Measurements from ENCODE around the gene TSTD2. TPM values are rescaled to one million over a fixed set of nuclear protein-coding genes. Genes with fewer than 3 reads are reported as not detected.

The TSTD2 gene
- polyA plus RNA-seq (2012; ENCODE audit: insufficient read depth, insufficient read length) = 18.0 TPM

- peak; percentile 97 for DNase-seq (ENCODE audit: low read depth, low spot score)
- peak within 1 kb of the TSS; percentile 97 for H3K4me3 ChIP-seq (ENCODE audit: low read length)
Observed at GRCh38 chr9:97632985-97633858, at the start of gene TSTD2, which contains the start of gene NCBP1. TSTD2 (minus strand) TSS chr9:97633368; CDS start chr9:97627562, 5,806 bp downstream. NCBP1 (plus strand) TSS chr9:97633821; CDS start chr9:97633882, 61 bp downstream.

DNA sequence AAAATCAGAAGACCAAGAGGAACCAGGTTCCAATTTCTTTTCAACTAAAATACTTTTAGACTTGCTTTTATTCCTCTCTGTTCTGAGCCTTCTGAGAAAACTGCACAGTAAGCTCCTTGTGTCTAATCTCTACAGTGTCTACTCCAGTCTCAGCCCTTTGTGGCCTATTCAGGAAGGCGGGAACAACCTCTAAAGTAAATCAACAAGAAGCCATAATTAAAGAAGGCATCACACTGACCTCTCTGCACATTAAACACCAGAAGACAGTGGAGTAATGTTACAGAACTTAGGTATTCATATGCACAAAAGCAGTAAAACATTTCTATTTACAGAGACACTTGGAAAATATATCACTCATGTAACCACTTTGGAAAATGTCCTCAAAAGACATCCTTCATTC is 49.1 kb upstream of the TSTD2 start:
- DNase-seq (ENCODE audit: low read depth, low spot score) = no peak
- no peak overlapping the region for H3K4me3 ChIP-seq (ENCODE audit: low read length)

DNA sequence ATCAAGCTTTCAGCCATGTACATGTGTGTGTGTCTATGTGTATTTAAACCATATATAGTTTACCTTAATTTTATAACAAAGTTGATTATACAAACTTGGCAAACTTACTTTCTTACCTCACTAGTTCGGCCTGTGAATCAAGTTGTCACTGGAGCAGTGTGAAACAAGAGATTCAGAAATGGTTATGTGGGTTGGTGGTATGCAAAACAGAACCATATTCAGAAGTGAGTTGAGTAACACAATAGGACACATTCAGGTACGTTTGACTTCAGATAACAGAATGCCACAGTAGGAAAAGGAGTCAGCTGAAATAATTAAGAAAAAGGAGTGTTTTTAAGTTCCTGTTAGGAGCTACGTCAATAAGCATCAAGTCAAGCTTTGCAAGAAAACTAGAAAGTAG is 42.5 kb upstream of the TSTD2 start:
- no peak overlapping the region for H3K4me3 ChIP-seq (ENCODE audit: low read length)
- no peak for DNase-seq (ENCODE audit: low read depth, low spot score)

GRCh38 chr9:97673922-97674321 is 40.8 kb upstream of the TSTD2 start:
- no peak overlapping the region for H3K4me3 ChIP-seq (ENCODE audit: low read length)
- DNase-seq (ENCODE audit: low read depth, low spot score) = no peak

DNA sequence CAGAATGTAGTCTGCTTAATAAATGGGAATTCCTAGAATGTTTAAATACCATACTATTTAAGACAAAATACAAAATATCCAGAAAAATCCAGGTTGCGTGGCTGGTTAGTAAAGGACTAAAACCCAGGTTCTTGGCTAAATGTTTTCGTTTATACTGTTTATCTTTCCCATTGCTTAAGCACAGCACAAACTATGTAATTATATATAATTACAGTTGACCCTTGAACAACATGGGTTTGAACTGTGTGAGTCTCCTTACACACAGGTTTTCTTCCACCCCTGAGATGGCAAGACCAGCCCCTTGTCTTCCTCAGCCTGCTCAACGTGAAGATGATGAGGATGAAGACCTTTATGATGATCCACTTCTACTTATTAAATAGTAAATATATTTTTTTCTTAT is 39.2 kb upstream of the TSTD2 start:
- H3K4me3 ChIP-seq (ENCODE audit: low read length) = no peak overlapping the region
- DNase-seq (ENCODE audit: low read depth, low spot score) = no peak

GRCh38 chr9:97670586-97670985 is 37.4 kb upstream of the TSTD2 start:
- no peak overlapping the region for H3K4me3 ChIP-seq (ENCODE audit: low read length)
- DNase-seq (ENCODE audit: low read depth, low spot score) = no peak

GRCh38 chr9:97668485-97668884 is 35.3 kb upstream of the TSTD2 start:
- no peak overlapping the region for H3K4me3 ChIP-seq (ENCODE audit: low read length)
- no peak for DNase-seq (ENCODE audit: low read depth, low spot score)

GRCh38 chr9:97666907-97667686 is 33.9 kb upstream of the TSTD2 start:
- DNase-seq (ENCODE audit: low read depth, low spot score) = no peak
- no peak overlapping the region for H3K4me3 ChIP-seq (ENCODE audit: low read length)

GRCh38 chr9:97665742-97666141 is 32.6 kb upstream of the TSTD2 start:
- DNase-seq (ENCODE audit: low read depth, low spot score) = no peak
- H3K4me3 ChIP-seq (ENCODE audit: low read length) = no peak overlapping the region

DNA sequence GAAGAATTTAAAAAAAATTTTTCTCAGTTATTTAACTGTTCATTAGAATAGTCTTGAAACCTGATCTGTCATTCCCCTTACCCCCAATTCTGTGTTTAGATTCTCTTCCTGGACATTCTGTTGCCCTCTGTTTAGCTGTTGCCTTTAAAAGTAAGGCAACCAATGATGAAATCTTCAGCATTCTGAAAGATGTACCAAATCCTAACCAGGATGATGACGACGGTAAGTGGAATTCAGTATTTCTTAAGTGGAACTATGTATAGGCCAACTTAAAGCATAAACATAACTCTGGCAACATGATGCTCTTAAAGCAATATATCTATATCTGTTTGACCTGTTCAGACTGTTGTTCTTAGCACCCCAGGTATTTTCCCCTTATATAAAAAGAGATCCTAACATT is 27.7 kb upstream of the TSTD2 start:
- H3K4me3 ChIP-seq (ENCODE audit: low read length) = no peak overlapping the region
- no peak for DNase-seq (ENCODE audit: low read depth, low spot score)

DNA sequence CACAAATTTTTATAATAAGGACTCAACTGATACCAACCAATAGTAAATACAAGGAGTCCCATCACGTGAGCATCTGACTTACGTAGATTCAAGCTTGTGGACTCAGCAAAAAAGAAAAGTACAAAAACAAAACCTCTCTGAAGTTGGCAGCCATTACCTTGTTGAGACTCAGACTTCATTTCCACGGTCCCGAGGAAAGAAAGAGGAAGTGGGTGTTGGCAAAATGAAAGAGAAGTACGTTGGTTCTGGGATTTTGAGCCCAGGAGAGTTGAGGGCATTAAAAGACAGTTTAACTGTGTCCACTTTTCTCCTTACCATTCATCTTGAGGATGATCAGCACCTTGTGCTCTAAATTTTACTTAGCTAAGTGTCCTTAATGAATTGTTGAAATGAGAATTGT is 27.2 kb upstream of the TSTD2 start:
- no peak for DNase-seq (ENCODE audit: low read depth, low spot score)
- H3K4me3 ChIP-seq (ENCODE audit: low read length) = no peak overlapping the region

DNA sequence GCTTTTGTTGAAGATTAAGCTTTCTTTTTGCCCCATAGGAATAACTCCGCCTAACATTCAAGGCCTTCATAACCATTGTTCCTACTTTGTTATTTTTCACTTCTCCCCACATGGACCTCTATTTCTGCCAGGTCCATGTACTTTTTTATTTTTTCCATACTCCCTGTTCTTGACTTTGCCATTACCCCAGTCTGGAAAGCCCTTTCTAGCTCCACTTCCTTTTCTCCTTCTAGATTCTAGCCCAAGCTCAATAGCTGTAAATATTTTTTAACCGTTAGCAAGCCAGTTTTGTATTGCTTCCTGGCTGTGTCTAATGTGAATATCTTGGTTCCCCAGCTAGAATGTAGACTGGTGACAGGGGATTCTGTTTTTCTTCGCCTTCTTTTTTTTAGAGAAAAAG is 26.6 kb upstream of the TSTD2 start:
- DNase-seq (ENCODE audit: low read depth, low spot score) = no peak
- no peak overlapping the region for H3K4me3 ChIP-seq (ENCODE audit: low read length)

DNA sequence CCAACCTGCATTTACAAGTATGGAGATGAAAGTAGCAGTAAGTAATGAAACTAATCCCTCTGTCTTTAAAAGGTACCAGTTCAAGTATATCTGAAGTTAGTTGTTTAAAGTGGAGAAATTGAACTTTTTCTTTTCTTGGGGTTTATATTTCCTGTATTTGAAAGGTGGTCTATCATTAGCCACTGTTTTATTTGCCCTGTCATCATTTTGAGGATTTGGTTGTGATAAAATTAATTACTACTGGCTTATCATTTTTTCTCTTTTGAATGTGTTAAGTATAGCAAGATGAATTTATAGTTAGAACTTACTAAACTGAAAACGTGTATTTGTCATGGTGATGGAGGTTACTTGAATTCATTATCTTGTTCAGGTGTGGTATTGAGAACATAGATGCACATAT is 25.5 kb upstream of the TSTD2 start:
- no peak for DNase-seq (ENCODE audit: low read depth, low spot score)
- H3K4me3 ChIP-seq (ENCODE audit: low read length) = no peak overlapping the region

DNA sequence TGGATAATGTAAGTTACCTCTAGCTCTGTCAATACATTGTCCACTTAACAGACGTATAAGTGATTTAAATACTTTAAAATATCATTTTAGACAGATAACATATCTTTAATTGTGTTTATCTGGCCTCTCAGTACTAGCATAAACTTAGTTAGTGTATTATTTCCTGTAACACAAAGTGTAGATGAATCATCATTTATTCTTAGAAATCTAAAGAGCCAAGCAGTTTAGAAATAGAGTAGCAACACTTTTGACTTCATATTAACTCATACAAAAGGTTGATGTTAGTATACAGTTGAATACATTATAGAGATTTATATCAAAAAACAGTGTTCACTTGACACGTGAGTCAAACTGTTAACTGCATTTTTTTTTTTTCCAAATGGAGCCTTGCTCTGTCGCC is 18.5 kb upstream of the TSTD2 start:
- H3K4me3 ChIP-seq (ENCODE audit: low read length) = no peak overlapping the region
- no peak for DNase-seq (ENCODE audit: low read depth, low spot score)

DNA sequence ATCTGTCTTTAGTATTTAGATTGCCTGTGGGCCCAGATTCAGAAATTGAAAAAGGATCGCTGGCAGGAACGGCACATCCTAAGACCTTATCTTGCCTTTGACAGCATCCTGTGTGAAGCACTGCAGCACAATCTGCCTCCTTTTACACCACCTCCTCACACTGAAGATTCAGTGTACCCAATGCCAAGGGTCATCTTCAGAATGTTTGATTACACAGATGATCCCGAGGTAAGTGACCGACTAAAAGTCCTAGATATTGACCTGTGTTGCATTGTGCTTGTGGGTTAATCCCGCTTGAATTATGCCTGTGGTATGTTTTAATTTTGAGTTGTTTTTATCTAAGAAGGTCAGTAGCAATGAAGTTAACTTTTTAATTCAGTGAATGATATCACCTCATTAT is 14.8 kb upstream of the TSTD2 start:
- DNase-seq (ENCODE audit: low read depth, low spot score) = no peak
- no peak overlapping the region for H3K4me3 ChIP-seq (ENCODE audit: low read length)

- no peak for DNase-seq (ENCODE audit: low read depth, low spot score)
- H3K4me3 ChIP-seq (ENCODE audit: low read length) = no peak overlapping the region
Observed at GRCh38 chr9:97645720-97646119, 12.6 kb upstream of the TSTD2 start.

DNA sequence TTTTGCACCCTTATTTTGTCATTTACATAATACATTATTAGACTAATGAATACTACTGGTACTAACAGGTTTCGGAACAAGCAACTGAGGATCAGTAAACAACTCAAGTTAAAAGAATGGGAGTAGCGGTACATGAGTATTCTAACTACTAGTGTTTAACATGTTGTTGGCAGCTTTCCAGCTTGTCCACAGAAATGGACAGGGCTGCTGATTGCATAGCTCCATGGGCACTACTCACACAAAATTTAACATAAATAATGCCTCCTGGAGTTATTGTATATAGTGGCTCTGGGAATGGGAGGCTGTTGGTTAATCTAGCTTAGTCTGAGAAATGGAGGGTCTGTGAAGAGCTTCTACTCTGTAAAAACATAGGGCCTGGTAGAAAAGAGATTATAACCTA is 7.2 kb upstream of the TSTD2 start:
- H3K4me3 ChIP-seq (ENCODE audit: low read length) = no peak overlapping the region
- DNase-seq (ENCODE audit: low read depth, low spot score) = no peak

DNA sequence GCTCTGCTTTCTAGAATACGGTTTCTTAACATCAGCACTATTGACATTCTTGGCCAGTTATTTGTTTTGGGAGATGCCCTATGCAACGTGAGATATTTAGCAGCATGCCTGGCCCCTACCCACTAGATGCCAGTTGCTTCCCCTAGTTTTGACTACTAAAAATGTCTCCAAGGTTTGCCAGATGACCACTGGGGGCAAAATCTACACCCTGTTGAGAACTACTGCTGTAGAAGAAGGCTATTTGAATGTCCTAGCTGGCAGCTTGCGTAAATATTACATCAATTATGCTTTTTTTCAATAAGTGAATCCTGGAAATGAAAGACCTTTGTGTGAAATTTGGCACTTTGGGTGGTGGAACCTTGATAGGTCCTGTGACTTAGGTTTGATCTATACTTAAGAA is 5.5 kb upstream of the TSTD2 start:
- DNase-seq (ENCODE audit: low read depth, low spot score) = no peak
- H3K4me3 ChIP-seq (ENCODE audit: low read length) = no peak overlapping the region

GRCh38 chr9:97636903-97637302 is 3.7 kb upstream of the TSTD2 start:
- no peak overlapping the region for H3K4me3 ChIP-seq (ENCODE audit: low read length)

DNA sequence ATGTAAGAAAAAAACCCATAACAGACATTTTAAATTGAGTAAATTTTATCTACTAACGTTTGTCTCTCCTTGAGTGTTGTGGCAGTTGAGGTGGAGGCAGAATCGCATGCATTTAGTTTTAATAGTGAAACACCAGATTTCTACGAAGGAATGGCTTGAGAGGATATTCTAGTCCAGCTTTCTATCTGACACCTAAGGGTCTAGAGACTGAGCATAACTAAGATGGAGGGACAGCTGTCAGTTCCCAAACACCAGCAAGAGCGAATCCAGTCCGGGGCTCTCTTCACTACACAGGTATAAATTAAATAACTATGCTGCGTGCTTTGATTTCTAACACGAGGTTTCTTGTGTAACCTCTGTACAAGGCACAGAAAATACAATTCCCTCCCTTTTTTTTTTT is 1.9 kb upstream of the TSTD2 start:
- DNase-seq (ENCODE audit: low read depth, low spot score) = no peak
- peak overlapping the region; percentile 97 for H3K4me3 ChIP-seq (ENCODE audit: low read length)

More at GRCh38 chr9:97636903-97637302, 3.7 kb upstream of the TSTD2 start:
- no peak for DNase-seq (ENCODE audit: low read depth, low spot score)

Measured in Jurkat, Clone E6-1 (cell line).